ENCODE measurements around the gene CHST11. TPM values are rescaled to one million over a fixed set of nuclear protein-coding genes. Genes with fewer than 3 reads are reported as not detected.

Gene CHST11
- total and polyA plus RNA-seq, 2 of the 4 experiments (the other 2 are of a cell fraction), result 1.4 to 2.7 TPM

- dilution Hi-C loops (cut with HindIII; ENCODE audit: low sequenced_read_pairs, unreplicated experiment), result no loop called here
- ATAC-seq (ENCODE audit: low read depth) (no peak), DNase-seq (no peak)
- no peak overlapping the region for H3K56ac ChIP-seq (ENCODE audit: extremely low read depth, insufficient read depth, low read length)
- no TSS peak for BruUV-seq (replicated peaks)
- H3K27ac ChIP-seq (ENCODE audit: insufficient read depth, low read length), result no peak overlapping the region
- POLR2A ChIA-PET (ENCODE audit: unreplicated experiment), result no interaction called here
- H3K9me3 ChIP-seq (ENCODE audit: control insufficient read depth, insufficient read depth, low read length), result no peaks in the 10 kb centered on the region
- no CpG with 5 or more reads among the region's 3 CpGs for WGBS, 2 experiments (ENCODE audit: extremely low coverage in 2 of 2, insufficient read length in 1 of 2)
- no peaks in the 10 kb centered on the region; the same call in none of the 2 replicates for H3K27me3 ChIP-seq (ENCODE audit: control insufficient read depth, insufficient read depth, low read length)
- H3K23ac ChIP-seq (ENCODE audit: low read depth, low read length), result no peak overlapping the region
- H3K9ac ChIP-seq (ENCODE audit: low read depth, low read length), result no peak overlapping the region
- no peak overlapping the region for H2AK5ac ChIP-seq (ENCODE audit: low read depth, low read length)
- no peaks in the 10 kb centered on the region for H4K20me1 ChIP-seq (ENCODE audit: insufficient read depth, low read length)
- no peak overlapping the region for H3K4me3 ChIP-seq (ENCODE audit: insufficient read depth, low read depth, low read length)
- H2BK5ac ChIP-seq (ENCODE audit: low read depth, low read length, poor library complexity, severe bottlenecking), result no peak overlapping the region
- H3K4me2 ChIP-seq (ENCODE audit: low read depth, low read length), result no peak overlapping the region
- H2BK120ac ChIP-seq (ENCODE audit: low read depth, low read length), result no peak overlapping the region
- H3K36me3 ChIP-seq (ENCODE audit: control insufficient read depth, insufficient read depth, low read length), result no peaks in the 10 kb centered on the region
- no peak overlapping the region for H3K14ac ChIP-seq (replicated peaks; ENCODE audit: low read depth, low read length)
- in situ Hi-C loops (cut with MboI; ENCODE audit: low sequenced_read_pairs), result no loop called here
- no peak overlapping the region for H4K8ac ChIP-seq (ENCODE audit: low read depth in 2 of 2, low read length in 2 of 2)
- no peaks in the 10 kb centered on the region for H3K79me1 ChIP-seq (ENCODE audit: low read depth in 1 of 2, low read length in 2 of 2)
- no peaks in the 10 kb centered on the region for H3K4me1 ChIP-seq (ENCODE audit: control insufficient read depth, insufficient read depth, low read length)
- TF ChIP-seq CEBPB (IDR thresholded peaks at IDR 0.05; ENCODE audit: low read depth, low read length) (peak; percentile 59), ELK1 (IDR thresholded peaks at IDR 0.05; ENCODE audit: borderline replicate concordance, low read depth, low read length) (no peak)
- no peak overlapping the region for H2BK15ac ChIP-seq (ENCODE audit: low read depth, low read length)
- intact Hi-C loops (cut with micrococcal nuclease), result loop anchor here (5.0 to 10.0 kb wide), 2 partner anchors 174 to 299 kb away; no protein-coding TSS in a partner anchor
- CTCF ChIA-PET, result no interaction called here
- no peak overlapping the region for H2AFZ ChIP-seq (replicated peaks; ENCODE audit: low read length, poor library complexity)
- H4K91ac ChIP-seq (ENCODE audit: insufficient read depth, low read depth, low read length), result no peak overlapping the region
- H3K18ac ChIP-seq (ENCODE audit: low read depth, low read length), result no peak overlapping the region
- H3K9me1 ChIP-seq (ENCODE audit: insufficient read depth, low read length), result no peaks in the 10 kb centered on the region
- no peak overlapping the region for H2AK9ac ChIP-seq (replicated peaks; ENCODE audit: low read depth, low read length, poor library complexity)
- H2BK20ac ChIP-seq (ENCODE audit: low read depth, low read length), result no peak overlapping the region
- H4K5ac ChIP-seq (ENCODE audit: low read depth, low read length), result no peak overlapping the region
- H3K4ac ChIP-seq (ENCODE audit: low read depth, low read length), result no peak overlapping the region
Measured at GRCh38 chr12:104681012-104681690, 224.4 kb downstream of the CHST11 start.
